Measurements from ENCODE around the gene SLC22A12. TPM values are rescaled to one million over a fixed set of nuclear protein-coding genes. Genes with fewer than 3 reads are reported as not detected.

Gene SLC22A12
- total RNA-seq, 1 experiment from 2014 or later: not detected

- no peak for DNase-seq (ENCODE audit: low spot score)
Observed at GRCh38 chr11:64604458-64605243, 13.6 kb downstream of the SLC22A12 start.

- DNase-seq (ENCODE audit: low spot score): no peak
Observed at GRCh38 chr11:64605244-64605560, 14.2 kb downstream of the SLC22A12 start.

GRCh38 chr11:64605656-64606585, 14.9 kb downstream of the SLC22A12 start:
- no peak for DNase-seq (ENCODE audit: low spot score)

GRCh38 chr11:64606796-64607380, 15.9 kb downstream of the SLC22A12 start:
- no peak for DNase-seq (ENCODE audit: low spot score)

- no peak for DNase-seq (ENCODE audit: low spot score)
Observed at GRCh38 chr11:64607381-64607985, 16.5 kb downstream of the SLC22A12 start.

- no peak for DNase-seq (ENCODE audit: low spot score)
Observed at GRCh38 chr11:64608046-64608445, 17.0 kb downstream of the SLC22A12 start.

- DNase-seq (ENCODE audit: low spot score): no peak
Observed at GRCh38 chr11:64608636-64609035, 17.6 kb downstream of the SLC22A12 start.

GRCh38 chr11:64609436-64610047, 18.5 kb downstream of the SLC22A12 start:
- DNase-seq (ENCODE audit: low spot score): no peak

- DNase-seq (ENCODE audit: low spot score): no peak
Observed at GRCh38 chr11:64610596-64610995, 19.6 kb downstream of the SLC22A12 start.

GRCh38 chr11:64611176-64611575, 20.2 kb downstream of the SLC22A12 start:
- no peak for DNase-seq (ENCODE audit: low spot score)

GRCh38 chr11:64611869-64612646, 21.0 kb downstream of the SLC22A12 start:
- DNase-seq (ENCODE audit: low spot score): no peak

GRCh38 chr11:64613648-64614047, 22.6 kb downstream of the SLC22A12 start:
- DNase-seq (ENCODE audit: low spot score): no peak

GRCh38 chr11:64614917-64615316, 23.9 kb downstream of the SLC22A12 start:
- DNase-seq (ENCODE audit: low spot score): no peak

- no peak for DNase-seq (ENCODE audit: low spot score)
Observed at GRCh38 chr11:64616817-64617216, 25.8 kb downstream of the SLC22A12 start.

- DNase-seq (ENCODE audit: low spot score): no peak
Observed at GRCh38 chr11:64619196-64619595, 28.2 kb downstream of the SLC22A12 start.

- DNase-seq (ENCODE audit: low spot score): peak; percentile 12
Observed at GRCh38 chr11:64619811-64620380, 28.9 kb downstream of the SLC22A12 start.

- peak; percentile 12 for DNase-seq (ENCODE audit: low spot score)
Observed at GRCh38 chr11:64620381-64620971, 29.5 kb downstream of the SLC22A12 start.

GRCh38 chr11:64621283-64622019, 30.4 kb downstream of the SLC22A12 start:
- DNase-seq (ENCODE audit: low spot score): no peak

GRCh38 chr11:64622681-64623080, 31.7 kb downstream of the SLC22A12 start:
- no peak for DNase-seq (ENCODE audit: low spot score)

Measured in HT-29 (cell line).